Epidermal melanocyte (primary cell): ENCODE measurements around the gene SMIM1.

Experiments
- DNase-seq: peaks from one replicate; pipeline ENCODE4 v3.0.0; 2011; ENCODE audit warnings: low spot score; ENCODE audit not compliant: insufficient read length

SMIM1 gene

GRCh38 chr1:3820316-3820715 is 47.8 kb downstream of the SMIM1 start:
- no peak for DNase-seq

DNA sequence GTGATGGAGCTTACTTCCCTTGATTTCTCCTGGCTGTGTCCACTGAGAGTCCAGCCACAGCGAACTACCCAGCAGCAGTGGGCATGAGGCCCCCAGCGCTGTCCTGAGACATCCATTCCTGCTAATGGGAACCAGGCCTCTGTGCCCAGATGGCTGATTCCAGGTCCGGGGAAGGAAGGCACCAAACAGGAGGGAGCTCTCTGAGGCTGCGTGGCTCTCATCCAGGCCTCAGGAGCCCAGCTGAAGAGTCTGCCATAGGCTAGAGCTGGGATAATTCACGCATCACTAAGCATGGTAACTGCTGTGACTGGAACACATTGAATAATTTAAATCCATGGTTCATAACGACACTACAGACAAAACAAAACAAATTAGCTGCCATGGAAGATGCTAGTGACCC is 48.5 kb downstream of the SMIM1 start:
- DNase-seq = no peak

DNA sequence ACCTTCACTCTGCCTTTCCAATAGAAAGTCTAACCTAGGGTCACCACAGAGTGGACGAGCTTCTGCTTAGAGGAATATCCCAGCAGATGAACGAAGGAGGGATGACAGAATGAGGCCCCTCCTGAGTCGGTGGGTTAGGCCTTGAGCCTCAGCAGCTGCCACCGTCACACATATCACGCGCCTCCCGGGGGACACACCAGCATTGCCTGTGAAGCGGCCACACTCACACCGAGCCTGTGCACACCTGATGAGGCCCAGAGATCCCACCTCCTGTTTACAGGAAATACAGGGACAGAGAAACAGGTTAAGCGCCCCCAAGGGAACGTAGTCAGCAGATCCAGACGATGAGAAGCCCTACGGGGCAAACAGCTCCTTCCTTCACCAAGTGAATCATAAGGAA is 48.9 kb downstream of the SMIM1 start:
- DNase-seq = no peak

DNA sequence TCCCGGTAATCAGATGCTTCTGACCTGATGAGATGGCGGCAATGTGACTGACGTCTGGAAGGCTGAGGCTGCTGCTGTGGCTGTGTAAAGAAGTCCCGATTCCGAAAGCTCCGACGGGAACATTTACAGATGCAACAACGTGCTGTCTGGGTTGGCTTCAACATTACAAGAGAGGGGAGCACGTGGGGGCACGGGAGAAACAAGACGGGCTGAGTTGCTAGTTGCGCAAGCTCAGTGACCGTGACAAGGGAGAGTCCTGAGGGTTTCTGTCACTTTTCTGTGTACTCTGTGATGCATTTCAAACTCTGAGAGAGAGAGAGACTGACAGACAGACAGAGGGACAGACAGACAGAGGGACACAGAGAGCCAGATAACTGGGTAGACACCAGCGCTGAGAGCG is 49.4 kb downstream of the SMIM1 start:
- DNase-seq = no peak

DNA sequence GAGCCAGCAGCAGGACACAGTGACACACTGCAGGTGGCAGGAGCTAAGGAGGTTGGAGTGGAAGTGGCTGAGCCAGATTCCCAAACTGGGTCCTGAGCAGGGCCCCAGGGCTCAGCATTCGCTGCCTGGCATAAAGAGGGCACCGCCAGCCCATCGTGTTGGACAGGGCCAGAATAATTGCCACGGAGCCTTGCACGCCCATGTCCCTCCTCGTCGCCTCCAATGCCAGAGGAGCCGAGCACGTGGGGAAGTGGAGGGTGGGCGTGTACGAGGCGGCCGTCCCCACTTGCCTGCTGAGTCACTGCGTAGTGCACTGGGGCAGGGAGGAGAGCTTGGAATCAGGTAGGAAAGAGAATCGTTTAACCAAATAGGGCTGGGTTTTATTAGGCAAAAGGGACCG is 49.9 kb downstream of the SMIM1 start:
- no peak for DNase-seq

DNA sequence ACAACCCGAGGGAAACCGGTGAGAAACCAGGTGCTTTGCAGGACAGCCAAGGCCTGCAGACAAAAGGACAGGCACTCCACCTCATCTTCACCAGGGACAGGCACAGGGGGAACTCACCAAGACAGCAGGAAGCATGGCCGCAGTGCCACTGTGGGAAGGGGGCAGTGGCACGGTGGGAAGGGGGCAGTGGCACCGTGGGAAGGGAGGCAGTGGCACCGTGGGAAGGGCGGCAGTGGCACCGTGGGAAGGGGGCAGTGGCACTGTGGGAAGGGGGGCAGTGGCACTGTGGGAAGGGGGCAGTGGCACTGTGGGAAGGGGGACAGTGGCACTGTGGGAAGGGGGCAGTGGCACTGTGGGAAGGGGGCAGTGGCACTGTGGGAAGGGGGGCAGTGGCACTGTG is 52.1 kb downstream of the SMIM1 start:
- no peak for DNase-seq

DNA sequence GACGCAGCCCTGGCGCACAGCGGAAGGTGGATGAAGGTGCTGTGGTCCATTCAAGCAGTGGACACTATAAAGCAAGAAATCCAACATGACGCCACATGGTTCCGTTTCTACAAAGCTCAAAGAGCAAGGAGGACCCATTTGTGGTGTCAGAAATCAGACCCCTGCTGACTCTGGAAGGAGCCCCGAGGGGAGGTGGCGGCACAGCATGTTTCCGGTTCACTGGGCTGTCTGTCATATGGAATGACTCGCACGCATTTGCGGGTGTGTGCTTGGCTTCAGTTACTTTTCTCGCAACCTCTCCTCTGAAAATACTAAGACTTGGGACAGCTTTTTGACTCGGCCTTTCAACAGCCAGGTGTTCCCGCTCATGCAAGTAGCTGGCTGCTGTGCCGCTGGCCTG is 52.8 kb downstream of the SMIM1 start:
- DNase-seq = no peak
